ENCODE results near the gene NCAM2.

Gene NCAM2

GRCh38 chr21:21003701-21004100 lies 5.5 kb downstream of the NCAM2 start:
- Mint-ChIP-seq H3K9me3 (no peaks in the 10 kb centered on the region), H3K27ac (no peak overlapping the region), H3K4me1 (no peaks in the 10 kb centered on the region), H3K4me3 (no peak overlapping the region), H3K36me3 (no peaks in the 10 kb centered on the region)
- no peak for DNase-seq (ENCODE audit: low spot score in 2 of 2)
- ATAC-seq, result no peak

GRCh38 chr21:21007606-21008005 lies 9.4 kb downstream of the NCAM2 start:
- no peaks in the 10 kb centered on the region for H3K36me3 Mint-ChIP-seq
- DNase-seq (ENCODE audit: low spot score in 2 of 2) (no peak), ATAC-seq (no peak)

GRCh38 chr21:21010228-21010627 lies 12.0 kb downstream of the NCAM2 start:
- DNase-seq (ENCODE audit: low spot score in 2 of 2) (no peak), ATAC-seq (no peak)
- Mint-ChIP-seq H3K9me3 (peaks cover 3% of the 10 kb centered on the region), H3K4me3 (no peak overlapping the region), H3K4me1 (no peaks in the 10 kb centered on the region), H3K27ac (no peak overlapping the region), H3K36me3 (no peaks in the 10 kb centered on the region)

More at GRCh38 chr21:21007606-21008005, 9.4 kb downstream of the NCAM2 start:
- no peak overlapping the region for H3K27ac Mint-ChIP-seq
- no peaks in the 10 kb centered on the region for H3K9me3 Mint-ChIP-seq
- no peaks in the 10 kb centered on the region for H3K4me1 Mint-ChIP-seq
- no peak overlapping the region for H3K4me3 Mint-ChIP-seq

GRCh38 chr21:21010698-21011097 lies 12.5 kb downstream of the NCAM2 start:
- Mint-ChIP-seq H3K9me3 (peaks cover 3% of the 10 kb centered on the region), H3K27ac (no peak overlapping the region), H3K36me3 (no peaks in the 10 kb centered on the region), H3K4me3 (no peak overlapping the region), H3K4me1 (no peaks in the 10 kb centered on the region)
- ATAC-seq, result no peak
- no peak for DNase-seq (ENCODE audit: low spot score in 2 of 2)

GRCh38 chr21:21018821-21019220 lies 20.6 kb downstream of the NCAM2 start:
- DNase-seq (ENCODE audit: low spot score in 2 of 2) (no peak), ATAC-seq (no peak)
- H3K36me3 Mint-ChIP-seq, result no peaks in the 10 kb centered on the region
- no peak overlapping the region for H3K4me3 Mint-ChIP-seq
- peaks cover 6% of the 10 kb centered on the region for H3K9me3 Mint-ChIP-seq
- H3K27ac Mint-ChIP-seq, result no peak overlapping the region
- no peaks in the 10 kb centered on the region for H3K4me1 Mint-ChIP-seq

GRCh38 chr21:21019681-21020080 lies 21.5 kb downstream of the NCAM2 start:
- Mint-ChIP-seq H3K4me1 (no peaks in the 10 kb centered on the region), H3K36me3 (no peaks in the 10 kb centered on the region), H3K27ac (no peak overlapping the region), H3K4me3 (no peak overlapping the region), H3K9me3 (peaks cover 6% of the 10 kb centered on the region)
- ATAC-seq, result no peak
- no peak for DNase-seq (ENCODE audit: low spot score in 2 of 2)

GRCh38 chr21:21025742-21026141 lies 27.5 kb downstream of the NCAM2 start:
- no peaks in the 10 kb centered on the region for H3K4me1 Mint-ChIP-seq

GRCh38 chr21:21028275-21028820 lies 30.1 kb downstream of the NCAM2 start:
- no peaks in the 10 kb centered on the region for H3K36me3 Mint-ChIP-seq
- no peak for DNase-seq (ENCODE audit: low spot score in 2 of 2)
- H3K9me3 Mint-ChIP-seq, result peaks cover 5% of the 10 kb centered on the region

More at GRCh38 chr21:21025742-21026141, 27.5 kb downstream of the NCAM2 start:
- H3K4me3 Mint-ChIP-seq, result no peak overlapping the region
- no peak for ATAC-seq
- no peak for DNase-seq (ENCODE audit: low spot score in 2 of 2)
- peaks cover 5% of the 10 kb centered on the region for H3K9me3 Mint-ChIP-seq
- no peak overlapping the region for H3K27ac Mint-ChIP-seq
- H3K36me3 Mint-ChIP-seq, result no peaks in the 10 kb centered on the region

GRCh38 chr21:21029164-21029563 lies 31.0 kb downstream of the NCAM2 start:
- ATAC-seq (no peak), DNase-seq (ENCODE audit: low spot score in 2 of 2) (no peak)
- H3K27ac Mint-ChIP-seq, result no peak overlapping the region
- H3K4me3 Mint-ChIP-seq, result no peak overlapping the region
- H3K36me3 Mint-ChIP-seq, result no peaks in the 10 kb centered on the region
- H3K4me1 Mint-ChIP-seq, result no peaks in the 10 kb centered on the region
- H3K9me3 Mint-ChIP-seq, result peaks cover 5% of the 10 kb centered on the region

More at GRCh38 chr21:21028275-21028820, 30.1 kb downstream of the NCAM2 start:
- no peaks in the 10 kb centered on the region for H3K4me1 Mint-ChIP-seq
- no peak overlapping the region for H3K27ac Mint-ChIP-seq
- no peak for ATAC-seq
- H3K4me3 Mint-ChIP-seq, result no peak overlapping the region

- Mint-ChIP-seq H3K4me3 (no peak overlapping the region), H3K36me3 (no peaks in the 10 kb centered on the region), H3K9me3 (peaks cover 5% of the 10 kb centered on the region), H3K4me1 (no peaks in the 10 kb centered on the region), H3K27ac (no peak overlapping the region)
- no peak for ATAC-seq
- DNase-seq (ENCODE audit: low spot score in 2 of 2), result no peak
Measured at GRCh38 chr21:21030311-21030710, 32.1 kb downstream of the NCAM2 start.

- Mint-ChIP-seq H3K9me3 (peaks cover 5% of the 10 kb centered on the region), H3K4me3 (no peak overlapping the region), H3K36me3 (no peaks in the 10 kb centered on the region), H3K4me1 (no peaks in the 10 kb centered on the region), H3K27ac (no peak overlapping the region)
- DNase-seq (ENCODE audit: low spot score in 2 of 2) (no peak), ATAC-seq (no peak)
Measured at GRCh38 chr21:21034036-21034435, 35.8 kb downstream of the NCAM2 start.

GRCh38 chr21:21039624-21040170 lies 41.5 kb downstream of the NCAM2 start:
- Mint-ChIP-seq H3K4me3 (no peak overlapping the region), H3K27ac (no peak overlapping the region), H3K4me1 (no peaks in the 10 kb centered on the region), H3K36me3 (no peaks in the 10 kb centered on the region), H3K9me3 (peaks cover 14% of the 10 kb centered on the region)
- DNase-seq (ENCODE audit: low spot score in 2 of 2), result no peak
- no peak for ATAC-seq

- Mint-ChIP-seq H3K36me3 (no peaks in the 10 kb centered on the region), H3K4me3 (no peak overlapping the region), H3K9me3 (peaks cover 9% of the 10 kb centered on the region), H3K27ac (no peak overlapping the region), H3K4me1 (no peaks in the 10 kb centered on the region)
- no peak for ATAC-seq
- DNase-seq (ENCODE audit: low spot score in 2 of 2), result no peak
Measured at GRCh38 chr21:21045518-21045917, 47.3 kb downstream of the NCAM2 start.

GRCh38 chr21:21046063-21046462 lies 47.9 kb downstream of the NCAM2 start:
- ATAC-seq (no peak), DNase-seq (ENCODE audit: low spot score in 2 of 2) (no peak)
- Mint-ChIP-seq H3K36me3 (no peaks in the 10 kb centered on the region), H3K9me3 (peaks cover 6% of the 10 kb centered on the region), H3K4me1 (no peaks in the 10 kb centered on the region), H3K4me3 (no peak overlapping the region), H3K27ac (no peak overlapping the region)

GRCh38 chr21:21051109-21052055 lies 53.2 kb downstream of the NCAM2 start:
- Mint-ChIP-seq H3K9me3 (peaks cover 2% of the 10 kb centered on the region), H3K4me3 (no peak overlapping the region), H3K36me3 (no peaks in the 10 kb centered on the region), H3K4me1 (no peaks in the 10 kb centered on the region), H3K27ac (no peak overlapping the region)
- ATAC-seq (no peak), DNase-seq (ENCODE audit: low spot score in 2 of 2) (no peak)

- no peak overlapping the region for H3K4me3 Mint-ChIP-seq
Measured at GRCh38 chr21:21052672-21053071, 54.5 kb downstream of the NCAM2 start.

More at GRCh38 chr21:21052672-21053071, 54.5 kb downstream of the NCAM2 start:
- no peaks in the 10 kb centered on the region for H3K36me3 Mint-ChIP-seq
- DNase-seq (ENCODE audit: low spot score in 2 of 2) (no peak), ATAC-seq (no peak)
- no peaks in the 10 kb centered on the region for H3K9me3 Mint-ChIP-seq
- H3K27ac Mint-ChIP-seq, result no peak overlapping the region
- no peaks in the 10 kb centered on the region for H3K4me1 Mint-ChIP-seq

Measured in stimulated activated effector memory CD8-positive, alpha-beta T cell treated with anti-CD3 and anti-CD28 coated beads, Interleukin-12 subunit alpha, Interleukin-12 subunit beta, amount 100 ng/mL, for 72 hours (primary cell).